ENCODE measurements around the gene USP43. TPM values are rescaled to one million over a fixed set of nuclear protein-coding genes. Genes with fewer than 3 reads are reported as not detected.

USP43 gene
- polyA plus RNA-seq, 1 donor from 2014 or later: 0.53 TPM

- no peaks in the 10 kb centered on the region for H3F3A ChIP-seq (ENCODE audit: insufficient read depth, low read length, poor library complexity, severe bottlenecking)
- TF ChIP-seq TAF1 (IDR thresholded peaks at IDR 0.05; ENCODE audit: low read depth): no peak
- no peak for TF ChIP-seq REST (IDR thresholded peaks at IDR 0.05; ENCODE audit: borderline replicate concordance)
- TF ChIP-seq SMC3 (conservative IDR thresholded peaks at IDR 0.05; ENCODE audit: poor library complexity): no peak
- no peak for TF ChIP-seq EP300 (conservative IDR thresholded peaks at IDR 0.05; ENCODE audit: poor library complexity, severe bottlenecking)
- TF ChIP-seq RAD21 (conservative IDR thresholded peaks at IDR 0.05): no peak
- TF ChIP-seq POLR2AphosphoS5 (IDR thresholded peaks at IDR 0.05): no peak
- TF ChIP-seq MXI1 (conservative IDR thresholded peaks at IDR 0.05; ENCODE audit: poor library complexity, severe bottlenecking): no peak
- no peak for TF ChIP-seq EZH2 (IDR thresholded peaks at IDR 0.05; ENCODE audit: borderline replicate concordance, insufficient read depth, low read length, poor library complexity, severe bottlenecking)
- no peak for TF ChIP-seq CTCF (IDR thresholded peaks at IDR 0.05; ENCODE audit: poor library complexity, severe bottlenecking)
- H3K9me3 ChIP-seq (ENCODE audit: low read length): no peaks in the 10 kb centered on the region
- no peaks in the 10 kb centered on the region for H3K79me2 ChIP-seq (replicated peaks; ENCODE audit: insufficient read depth, low read length)
- H3K9me2 ChIP-seq (ENCODE audit: insufficient read depth, low read length): no peaks in the 10 kb centered on the region
- H3K36me3 ChIP-seq (ENCODE audit: insufficient read depth, low read length): no peaks in the 10 kb centered on the region
- no peaks in the 10 kb centered on the region for H4K20me1 ChIP-seq (ENCODE audit: insufficient read depth)
- no peak overlapping the region for H3K4me3 ChIP-seq (ENCODE audit: low read length)
- H3K4me2 ChIP-seq (ENCODE audit: low read length): no peak overlapping the region
- H3K27ac ChIP-seq (ENCODE audit: low read length): no peak overlapping the region
- no peaks in the 10 kb centered on the region for H3K27me3 ChIP-seq (ENCODE audit: insufficient read depth, low read depth, low read length)
- no peak overlapping the region for H2AFZ ChIP-seq (ENCODE audit: low read depth, low read length)
- H3K9ac ChIP-seq (ENCODE audit: low read length): no peak overlapping the region
Measured at GRCh38 chr17:9672691-9673090, 27.4 kb downstream of the USP43 start.

GRCh38 chr17:9676084-9676483 is 30.8 kb downstream of the USP43 start:
- Histone ChIP-seq H3K36me3 (ENCODE audit: insufficient read depth, low read length) (no peaks in the 10 kb centered on the region), H3K4me3 (ENCODE audit: low read length) (no peak overlapping the region), H3K27ac (ENCODE audit: low read length) (no peak overlapping the region), H3K79me2 (replicated peaks; ENCODE audit: insufficient read depth, low read length) (no peaks in the 10 kb centered on the region), H3F3A (ENCODE audit: insufficient read depth, low read length, poor library complexity, severe bottlenecking) (no peaks in the 10 kb centered on the region), H3K9ac (ENCODE audit: low read length) (no peak overlapping the region), H4K20me1 (ENCODE audit: insufficient read depth) (no peaks in the 10 kb centered on the region), H3K27me3 (ENCODE audit: insufficient read depth, low read depth, low read length) (no peaks in the 10 kb centered on the region), H3K9me3 (ENCODE audit: low read length) (peaks cover 7% of the 10 kb centered on the region), H2AFZ (ENCODE audit: low read depth, low read length) (no peak overlapping the region), H3K9me2 (ENCODE audit: insufficient read depth, low read length) (no peaks in the 10 kb centered on the region), H3K4me2 (ENCODE audit: low read length) (no peak overlapping the region)
- TF ChIP-seq RAD21 (conservative IDR thresholded peaks at IDR 0.05): no peak
- no peak for TF ChIP-seq POLR2AphosphoS5 (IDR thresholded peaks at IDR 0.05)
- no peak for TF ChIP-seq EZH2 (IDR thresholded peaks at IDR 0.05; ENCODE audit: borderline replicate concordance, insufficient read depth, low read length, poor library complexity, severe bottlenecking)
- no peak for TF ChIP-seq CTCF (IDR thresholded peaks at IDR 0.05; ENCODE audit: poor library complexity, severe bottlenecking)
- no peak for TF ChIP-seq TAF1 (IDR thresholded peaks at IDR 0.05; ENCODE audit: low read depth)
- TF ChIP-seq SMC3 (conservative IDR thresholded peaks at IDR 0.05; ENCODE audit: poor library complexity): no peak
- no peak for TF ChIP-seq MXI1 (conservative IDR thresholded peaks at IDR 0.05; ENCODE audit: poor library complexity, severe bottlenecking)
- no peak for TF ChIP-seq REST (IDR thresholded peaks at IDR 0.05; ENCODE audit: borderline replicate concordance)
- no peak for TF ChIP-seq EP300 (conservative IDR thresholded peaks at IDR 0.05; ENCODE audit: poor library complexity, severe bottlenecking)
